NCI-H1694 (cell line): ENCODE data around the gene MACF1.

Experiments used
- DNase-seq: peaks from one replicate; lab custom pipeline; 2025; lab: John Stamatoyannopoulos, UW

Gene MACF1

GRCh38 chr1:39310691-39311090 is 106.2 kb downstream of the MACF1 start:
- no peak for DNase-seq

DNA sequence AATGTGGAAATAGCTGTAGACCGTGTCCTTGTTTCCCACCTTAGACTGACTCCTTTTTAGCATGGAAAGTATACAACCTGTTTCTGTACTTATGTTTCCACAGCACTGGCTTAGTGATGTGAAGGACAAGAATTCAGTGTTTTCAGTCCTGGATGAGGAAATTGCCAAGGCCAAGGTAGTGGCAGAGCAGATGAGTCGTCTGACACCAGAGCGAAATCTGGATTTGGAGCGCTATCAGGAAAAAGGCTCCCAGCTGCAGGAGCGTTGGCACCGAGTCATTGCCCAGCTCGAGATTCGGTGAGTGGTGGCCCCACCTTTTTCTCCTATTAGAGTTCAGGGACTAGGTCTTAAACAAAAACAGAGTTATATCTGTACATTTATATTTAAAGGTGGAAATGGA is 112.6 kb downstream of the MACF1 start:
- DNase-seq = no peak

DNA sequence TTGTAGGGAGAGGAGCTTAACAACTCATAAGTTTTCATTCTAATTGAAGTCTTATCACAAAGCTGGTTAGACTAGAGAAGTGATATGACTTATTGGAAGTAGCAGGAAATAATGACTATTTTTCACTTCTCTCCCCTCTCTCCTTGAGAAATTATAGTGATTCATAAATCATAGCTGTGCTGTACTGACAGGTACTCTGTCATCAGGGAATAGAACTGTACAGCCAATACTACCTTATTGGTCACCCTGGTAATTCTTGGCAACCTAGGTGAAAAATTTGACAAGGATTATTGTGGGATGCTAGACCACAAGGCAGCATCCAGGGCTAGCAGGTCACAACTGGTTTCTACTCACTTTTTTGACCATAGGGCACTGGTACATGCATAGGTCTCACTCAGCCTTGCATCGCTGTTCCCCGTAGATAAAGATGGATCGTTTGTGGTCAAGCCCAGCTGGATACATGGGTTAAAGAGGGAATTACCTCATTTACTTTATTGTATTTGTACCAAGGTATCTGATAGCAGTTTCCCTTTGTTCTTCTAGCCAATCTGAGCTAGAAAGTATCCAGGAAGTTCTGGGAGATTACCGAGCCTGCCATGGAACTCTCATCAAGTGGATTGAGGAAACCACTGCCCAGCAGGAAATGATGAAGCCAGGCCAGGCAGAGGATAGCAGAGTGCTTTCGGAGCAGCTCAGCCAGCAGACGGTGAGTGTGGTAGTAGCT is 113.6 kb downstream of the MACF1 start:
- DNase-seq = no peak

GRCh38 chr1:39321979-39322378 is 117.5 kb downstream of the MACF1 start:
- no peak for DNase-seq

DNA sequence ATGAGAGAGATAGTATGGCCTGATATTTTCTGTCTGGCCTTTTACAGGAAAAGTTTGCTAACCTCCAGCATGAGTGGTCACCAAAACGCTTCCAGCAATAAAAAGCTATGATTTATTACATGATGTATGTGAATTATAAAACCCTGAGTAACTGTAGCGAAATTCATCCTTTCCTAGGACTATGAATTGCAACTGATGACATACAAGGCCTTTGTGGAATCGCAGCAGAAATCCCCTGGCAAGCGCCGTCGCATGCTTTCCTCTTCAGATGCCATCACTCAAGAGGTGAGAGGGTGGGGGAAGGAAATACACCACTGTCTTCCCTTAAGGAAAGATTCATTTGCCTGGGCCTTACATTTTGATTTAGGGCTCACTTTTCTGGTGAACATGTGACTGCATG is 117.9 kb downstream of the MACF1 start:
- DNase-seq = no peak

- no peak for DNase-seq
Observed at GRCh38 chr1:39324888-39325287, 120.4 kb downstream of the MACF1 start.

- DNase-seq = no peak
Observed at GRCh38 chr1:39326836-39327235, 122.3 kb downstream of the MACF1 start.

DNA sequence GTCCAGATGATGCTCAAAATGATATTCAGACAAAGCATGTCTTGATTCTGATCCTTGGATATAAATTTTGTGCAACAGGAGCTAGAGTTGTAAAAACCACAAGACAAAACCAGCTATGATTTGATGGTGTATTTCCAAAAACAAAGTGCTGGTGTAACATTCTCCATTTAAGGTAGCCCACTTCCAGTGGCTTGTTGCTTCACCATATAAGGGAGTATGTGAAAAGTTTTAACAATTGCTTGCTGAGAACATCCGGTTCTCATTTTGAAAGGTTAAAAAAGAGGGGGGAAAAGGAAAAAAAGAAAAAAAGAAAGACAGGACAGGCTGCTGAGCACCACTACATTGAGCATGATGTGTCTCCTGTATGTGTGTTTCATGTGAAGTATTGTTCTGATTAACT is 123.6 kb downstream of the MACF1 start:
- DNase-seq = no peak

DNA sequence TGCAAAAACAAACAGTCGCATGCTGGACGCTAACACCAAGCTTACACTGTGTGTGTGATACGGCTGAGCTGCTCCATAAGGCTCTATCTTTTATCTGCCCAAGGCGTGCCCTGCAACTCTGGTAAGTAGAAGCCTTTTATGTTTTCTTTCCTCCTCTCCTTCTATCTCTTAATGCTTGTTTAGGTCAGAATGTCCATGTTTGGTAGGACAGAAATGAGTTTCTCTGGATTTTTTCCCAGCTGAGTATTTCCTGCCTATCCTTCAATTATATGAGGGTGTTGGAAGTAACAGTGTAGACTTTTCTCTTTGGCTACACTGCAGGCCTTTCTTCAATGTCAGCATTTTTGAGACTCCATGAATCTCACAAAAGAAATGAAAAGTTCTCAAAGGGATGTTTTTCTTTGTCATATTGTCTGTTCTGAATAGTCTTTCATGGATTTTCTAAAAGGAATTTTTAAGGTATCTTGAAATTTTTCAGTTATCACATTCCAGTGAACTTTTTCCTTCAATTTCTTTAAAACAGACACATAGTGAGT is 124.2 kb downstream of the MACF1 start:
- DNase-seq = no peak

DNA sequence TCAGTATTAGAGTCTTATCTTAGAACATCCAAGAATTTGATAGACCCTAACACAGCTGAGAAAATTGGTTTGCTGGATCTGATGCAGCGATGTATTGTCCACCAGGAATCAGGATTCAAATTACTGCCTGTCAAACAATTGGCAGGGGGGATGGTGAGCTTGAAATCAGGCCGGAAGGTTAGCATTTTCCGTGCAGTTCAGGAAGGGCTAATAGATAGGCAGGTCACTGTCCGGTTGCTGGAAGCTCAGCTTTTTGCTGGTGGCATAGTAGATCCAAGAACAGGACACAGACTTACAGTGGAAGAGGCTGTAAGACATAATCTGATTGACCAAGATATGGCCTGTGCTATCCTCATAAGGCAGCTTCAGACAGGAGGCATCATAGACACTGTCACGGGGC is 127.2 kb downstream of the MACF1 start:
- no peak for DNase-seq

DNA sequence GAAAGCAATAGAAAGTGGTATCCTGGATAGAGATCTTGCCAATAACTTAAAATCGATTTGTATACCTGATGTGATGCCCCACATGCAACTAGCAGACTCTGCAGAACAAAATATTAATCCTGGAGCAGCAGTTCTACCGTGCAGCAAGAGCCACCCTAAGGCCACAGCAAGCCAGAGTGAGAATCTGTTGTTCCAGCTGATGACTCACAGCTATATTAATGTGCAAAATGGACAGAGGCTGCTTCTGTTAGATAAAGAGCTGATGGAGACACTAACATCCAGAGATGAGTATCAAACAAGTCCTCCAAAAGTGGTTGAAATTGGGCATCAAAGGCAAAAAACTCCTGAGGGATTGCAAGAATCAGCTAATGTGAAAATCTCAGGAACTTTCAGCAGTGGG is 127.8 kb downstream of the MACF1 start:
- no peak for DNase-seq

DNA sequence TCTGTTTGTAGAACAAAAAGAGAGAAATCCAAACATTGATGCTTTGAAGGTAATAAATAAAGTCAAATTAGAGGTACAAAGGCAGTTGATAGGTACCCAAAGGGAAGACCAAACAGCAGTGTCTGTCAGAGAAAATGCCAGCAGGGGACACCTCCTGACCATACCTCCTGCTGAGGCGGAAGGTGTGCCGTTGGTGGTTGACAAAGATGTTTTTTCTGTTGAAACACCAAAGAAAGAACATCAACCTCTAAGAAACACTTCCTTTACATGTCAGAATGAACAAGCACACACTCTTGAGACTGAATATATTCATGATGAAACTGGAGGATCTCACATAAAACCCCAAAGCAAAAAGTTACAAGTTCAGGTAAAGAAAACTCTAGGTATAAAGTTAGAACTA is 128.3 kb downstream of the MACF1 start:
- no peak for DNase-seq

- DNase-seq = no peak
Observed at GRCh38 chr1:39333296-39333695, 128.8 kb downstream of the MACF1 start.

DNA sequence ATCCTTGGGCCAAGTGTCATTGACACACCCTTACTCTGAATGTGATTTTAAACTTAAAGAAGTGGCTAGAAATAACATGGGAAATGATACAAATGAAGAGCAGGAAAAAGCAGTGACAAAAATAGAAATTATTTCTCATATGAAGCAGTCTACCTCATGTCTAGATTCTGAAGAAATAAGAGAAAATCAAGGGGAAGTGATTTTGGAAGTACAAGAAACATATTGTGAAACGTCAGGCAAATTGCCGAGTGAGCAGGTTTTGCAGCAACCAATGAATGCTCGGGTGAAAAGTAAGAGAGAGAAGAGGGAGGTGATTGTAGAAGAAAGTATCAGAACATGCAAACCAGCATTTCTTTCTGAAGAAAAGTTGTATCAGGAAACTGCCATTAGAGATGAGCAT is 130.7 kb downstream of the MACF1 start:
- no peak for DNase-seq

DNA sequence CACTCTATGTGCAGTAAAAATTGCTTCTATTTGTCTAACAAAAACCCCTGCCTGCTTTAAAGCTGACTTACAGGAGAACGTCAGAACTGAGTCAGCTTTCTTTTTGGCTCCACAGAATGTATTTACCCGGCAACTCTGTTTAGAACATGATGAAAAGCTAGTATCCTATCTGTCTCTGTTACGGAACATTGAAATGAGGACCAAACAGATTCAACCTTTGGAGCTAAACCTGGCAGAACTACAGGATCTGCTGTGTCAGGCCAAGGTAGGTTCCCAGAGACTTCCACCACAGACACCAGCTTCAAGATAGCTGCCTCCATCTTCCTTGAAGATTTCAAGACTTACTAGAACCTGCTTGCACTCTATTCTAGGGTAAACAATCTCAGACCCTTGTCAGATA is 132.6 kb downstream of the MACF1 start:
- DNase-seq = no peak

DNA sequence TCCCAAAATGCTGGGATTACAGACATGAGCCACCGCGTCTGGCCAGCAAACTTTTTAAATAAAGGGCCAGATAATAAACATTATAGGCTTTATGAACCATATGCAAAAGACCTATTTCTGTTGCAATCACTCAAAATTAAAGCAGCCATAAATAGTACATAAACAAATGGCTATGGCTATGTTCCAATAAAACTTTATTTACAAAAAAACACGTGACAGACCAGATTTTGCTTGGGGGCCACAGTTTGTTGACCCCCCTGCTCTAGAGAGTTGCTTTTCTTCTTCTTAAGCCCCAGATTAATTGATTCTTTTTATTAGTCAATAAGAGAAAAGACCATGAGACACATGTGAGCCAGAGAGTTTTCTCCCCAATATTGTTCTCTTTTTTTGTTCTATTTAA is 138.3 kb downstream of the MACF1 start:
- no peak for DNase-seq

DNA sequence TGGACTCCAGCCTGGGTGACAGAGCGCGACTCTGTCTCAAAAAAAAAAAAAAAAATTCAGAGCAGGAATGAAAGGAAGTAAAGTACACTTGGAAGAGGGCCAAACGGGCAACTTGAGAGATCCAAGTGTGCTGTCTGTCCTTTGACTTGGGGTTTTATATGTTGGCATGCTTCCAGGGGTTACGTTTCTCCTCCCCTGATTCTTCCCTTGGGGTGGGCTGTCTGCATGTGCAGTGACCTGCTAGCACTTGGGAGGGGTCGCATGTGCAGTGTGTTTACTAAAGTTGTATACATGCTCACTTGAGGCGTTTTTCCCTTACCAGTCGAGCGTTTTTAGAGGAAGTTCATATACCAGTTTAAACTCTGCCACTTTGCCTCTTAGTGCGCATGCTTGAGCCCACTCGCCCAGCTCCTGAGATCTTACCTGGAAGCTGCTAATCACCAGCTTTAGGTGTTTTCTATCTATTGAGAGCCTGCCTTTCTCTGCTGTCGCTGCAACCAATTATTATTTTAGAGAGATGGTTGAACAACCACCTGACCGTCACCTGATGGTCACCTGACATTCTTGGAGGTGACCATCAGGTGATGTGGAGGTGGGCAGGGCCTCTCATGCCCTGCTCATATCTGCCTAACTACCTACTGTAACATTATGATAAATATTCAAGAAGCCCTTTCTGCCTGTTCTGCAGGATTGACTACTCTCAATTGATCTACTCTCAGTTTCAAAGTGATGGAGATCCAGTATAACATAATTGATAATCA is 140.1 kb downstream of the MACF1 start:
- DNase-seq = no peak

DNA sequence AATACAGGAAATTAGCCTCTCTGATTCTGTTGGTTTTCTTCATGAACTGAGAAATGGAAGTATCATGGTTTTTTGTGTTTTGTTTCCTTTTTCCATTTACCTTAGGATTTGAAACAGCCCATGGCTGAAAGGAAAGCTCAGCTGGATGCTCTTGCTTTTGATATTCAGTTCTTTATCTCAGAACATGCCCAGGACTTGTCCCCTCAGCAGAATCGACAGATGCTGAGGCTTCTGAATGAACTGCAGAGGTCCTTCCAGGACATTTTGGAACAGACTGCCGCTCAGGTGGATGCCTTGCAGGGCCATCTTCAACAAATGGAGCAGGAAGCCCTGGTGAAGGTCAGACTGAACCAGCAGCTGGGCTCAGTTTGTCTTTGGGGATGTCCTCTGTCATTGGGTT is 142.4 kb downstream of the MACF1 start:
- DNase-seq = peak; percentile 88

DNA sequence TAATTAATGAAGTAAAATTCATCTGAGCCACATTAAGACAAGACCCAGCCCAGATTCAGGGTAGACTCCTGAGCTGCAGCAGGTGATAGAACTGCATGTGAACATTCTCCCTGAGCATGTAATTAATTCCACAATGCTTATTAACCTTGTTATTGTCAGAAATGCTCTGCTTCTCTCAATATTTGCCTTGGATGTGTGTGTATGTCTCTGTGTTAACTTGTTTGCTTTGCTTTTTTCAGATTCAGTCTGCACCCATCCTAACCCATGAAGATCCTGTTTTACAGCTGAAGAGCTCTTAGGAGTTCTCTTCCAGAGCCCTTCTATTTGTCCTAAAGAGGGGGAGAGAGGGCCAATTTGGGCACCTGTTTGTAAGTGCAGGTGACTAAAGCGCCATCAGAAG is 143.8 kb downstream of the MACF1 start:
- no peak for DNase-seq

DNA sequence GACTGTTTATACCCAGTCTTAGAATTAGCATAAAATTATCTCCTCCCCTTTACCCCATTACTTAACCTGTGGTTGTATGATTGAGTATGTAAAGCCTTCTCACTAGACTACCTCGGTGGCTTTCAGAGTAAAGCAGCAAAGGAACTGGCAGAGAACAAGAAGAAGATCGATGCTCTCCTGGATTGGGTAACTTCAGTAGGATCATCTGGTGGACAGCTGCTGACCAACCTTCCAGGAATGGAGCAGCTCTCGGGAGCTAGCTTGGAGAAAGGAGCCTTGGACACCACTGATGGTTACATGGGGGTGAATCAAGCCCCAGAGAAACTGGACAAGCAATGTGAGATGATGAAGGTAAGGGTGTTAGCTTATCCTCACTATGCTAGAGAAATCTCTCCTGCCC is 148.4 kb downstream of the MACF1 start:
- DNase-seq = no peak

DNA sequence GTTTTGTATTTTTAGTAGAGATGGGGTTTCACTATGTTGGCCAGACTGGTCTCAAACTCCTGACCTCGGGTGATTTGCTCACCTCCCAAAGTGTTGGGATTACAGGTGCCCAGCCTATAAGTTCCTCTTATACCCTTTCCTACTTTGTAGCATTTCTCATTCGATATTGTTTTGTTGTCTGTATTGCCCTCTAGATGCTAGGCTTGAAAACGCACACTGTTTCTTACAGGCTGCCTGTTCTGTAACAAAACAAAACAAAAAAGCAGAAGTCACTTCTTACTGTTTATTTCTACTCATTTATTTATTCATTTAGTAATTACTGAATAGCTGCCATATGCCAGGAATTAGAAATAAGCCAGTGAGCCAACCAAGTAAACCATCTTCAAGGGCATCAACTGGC is 150.1 kb downstream of the MACF1 start:
- DNase-seq = peak; percentile 82

DNA sequence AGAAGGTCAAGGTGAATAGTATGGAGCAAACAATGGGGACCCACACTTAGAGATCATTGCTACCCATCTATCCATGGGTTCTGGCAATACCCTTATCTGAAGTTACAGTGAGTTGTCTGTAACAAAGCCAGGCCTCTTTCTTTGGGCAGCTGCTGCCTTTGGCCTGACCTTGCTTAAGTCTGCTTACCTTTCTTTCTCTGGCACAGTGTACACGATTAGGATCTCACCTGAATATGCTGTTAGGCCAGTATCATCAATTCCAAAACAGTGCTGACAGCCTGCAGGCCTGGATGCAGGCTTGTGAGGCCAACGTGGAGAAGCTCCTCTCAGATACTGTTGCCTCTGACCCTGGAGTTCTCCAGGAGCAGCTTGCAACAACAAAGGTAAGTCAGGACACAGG is 154.0 kb downstream of the MACF1 start:
- DNase-seq = no peak

GRCh38 chr1:39359028-39359570 is 154.6 kb downstream of the MACF1 start:
- no peak for DNase-seq
